Body of pancreas (tissue), 4 donors: ENCODE measurements around the gene CELSR1.

ENCODE experiments used
- CTCF ChIP-seq, 7 experiments: fragments of 450-650 bp in 4 of 7; fragments of 200-600 bp in 3 of 7; sonication (generic) in 3 of 7; IDR thresholded peaks; one replicate each; pipeline ENCODE4 v1.5.1; 2016 to 2019; ENCODE audit warnings: antibody characterized with exemption in 7 of 7
- POLR2A ChIP-seq, 3 donors: fragments of 450-650 bp; IDR thresholded peaks; one replicate each; pipeline ENCODE4 v1.6.1; 2016; ENCODE audit warnings: antibody characterized with exemption in 3 of 3, mild to moderate bottlenecking in 2 of 3

GRCh38 chr22:46365166-46365624, 172.2 kb downstream of the CELSR1 start:
- TF ChIP-seq CTCF (IDR thresholded peaks at IDR 0.05) (no peak), POLR2A (IDR thresholded peaks at IDR 0.05) (no peak)
